Measurements from ENCODE around the gene SCAMP2.

Gene SCAMP2

GRCh38 chr15:74815121-74815934 is 57.8 kb downstream of the SCAMP2 start:
- DNase-seq: no peak

DNA sequence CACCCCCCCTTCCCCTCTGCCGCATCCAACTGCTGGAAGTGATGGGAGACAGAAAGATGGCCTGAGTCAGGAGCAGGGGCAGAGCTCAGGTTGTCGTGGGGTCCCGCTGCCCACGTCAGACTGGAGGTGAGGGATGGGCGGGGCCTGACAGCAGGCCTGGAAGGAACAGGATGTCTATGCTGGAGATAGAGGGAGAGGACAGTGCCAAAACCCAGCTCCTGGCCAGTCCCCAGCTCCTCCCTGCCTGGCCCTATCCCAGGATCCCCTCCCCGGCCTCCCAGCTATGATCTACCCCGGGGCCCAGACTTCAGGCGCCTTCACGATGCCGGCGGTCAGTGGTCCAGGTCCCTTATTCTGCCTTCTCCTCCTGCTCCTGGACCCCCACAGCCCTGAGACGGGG is 60.6 kb downstream of the SCAMP2 start, which contains the start of gene LMAN1L:
TSS of gene LMAN1L (plus strand) at position 303 of the 400 bp plus-strand sequence. CDS start at position 323, 20 bp downstream.
- no peak for DNase-seq

GRCh38 chr15:74809956-74810355 is 63.2 kb downstream of the SCAMP2 start:
- DNase-seq: no peak

GRCh38 chr15:74809242-74809641 is 63.9 kb downstream of the SCAMP2 start:
- no peak for DNase-seq

DNA sequence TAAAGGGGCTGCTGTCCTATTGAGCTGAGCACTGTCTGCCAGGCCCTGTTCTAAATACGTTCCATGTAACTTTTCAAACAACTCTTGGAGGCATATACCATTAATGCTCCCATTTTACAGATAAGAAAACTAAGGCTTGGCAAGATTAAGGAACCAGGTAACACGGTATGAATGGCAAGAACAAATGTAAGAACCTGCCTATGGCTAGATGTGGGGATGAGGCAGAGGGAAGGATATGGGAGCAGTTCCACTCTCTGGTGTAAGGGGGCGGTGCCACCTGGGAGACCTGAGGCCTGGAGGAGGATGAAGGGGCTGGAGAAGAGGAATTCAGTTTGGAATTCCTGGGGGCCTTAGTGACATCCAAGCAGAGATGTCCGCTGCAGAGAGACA is 64.3 kb downstream of the SCAMP2 start:
- no peak for DNase-seq

- no peak for DNase-seq
Measured at GRCh38 chr15:74808078-74808839, 64.9 kb downstream of the SCAMP2 start.

DNA sequence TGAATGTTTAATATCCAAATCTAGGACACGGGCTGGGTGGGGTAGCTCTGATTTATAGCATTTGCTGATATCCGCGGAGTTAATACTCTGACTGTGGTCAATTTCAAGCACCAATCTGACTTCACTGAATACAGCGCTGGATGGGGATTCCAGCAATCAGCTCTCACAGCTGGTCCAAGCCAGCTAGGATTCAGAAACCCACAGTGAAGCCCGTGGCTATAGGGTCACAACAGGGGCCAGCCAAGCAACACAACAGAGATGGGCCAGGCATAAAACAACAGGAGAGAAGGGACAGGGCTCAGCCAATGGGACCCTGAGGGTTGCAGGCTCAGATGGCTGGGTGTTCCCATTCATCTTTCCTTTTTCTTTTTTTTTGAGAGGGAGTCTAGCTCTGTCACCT is 65.9 kb downstream of the SCAMP2 start:
- no peak for DNase-seq

- no peak for DNase-seq
Measured at GRCh38 chr15:74804935-74805334, 68.2 kb downstream of the SCAMP2 start.

DNA sequence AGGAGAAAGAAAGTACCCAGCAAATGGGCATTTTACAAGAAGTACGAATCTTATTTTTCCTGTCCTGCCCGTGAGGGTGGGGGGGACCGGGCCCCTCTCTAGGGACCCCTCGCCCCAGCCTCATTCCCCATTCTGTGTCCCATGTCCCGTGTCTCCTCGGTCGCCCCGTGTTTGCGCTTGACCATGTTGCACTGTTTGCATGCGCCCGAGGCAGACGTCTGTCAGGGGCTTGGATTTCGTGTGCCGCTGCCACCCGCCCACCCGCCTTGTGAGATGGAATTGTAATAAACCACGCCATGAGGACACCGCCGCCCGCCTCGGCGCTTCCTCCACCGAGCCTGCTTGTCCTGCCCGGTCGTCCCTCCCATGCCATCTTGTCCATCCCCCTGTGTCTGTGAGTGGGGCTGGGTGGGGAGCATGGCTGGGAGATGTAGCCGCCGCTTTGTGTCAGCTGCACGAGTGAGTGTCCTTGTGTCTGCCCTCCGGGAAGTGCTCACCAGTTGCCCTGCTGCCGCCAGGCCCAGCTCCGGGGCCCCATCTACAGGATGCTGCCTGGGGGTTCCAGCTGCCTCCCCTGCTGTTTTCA is 70.2 kb downstream of the SCAMP2 start:
- no peak for DNase-seq

DNA sequence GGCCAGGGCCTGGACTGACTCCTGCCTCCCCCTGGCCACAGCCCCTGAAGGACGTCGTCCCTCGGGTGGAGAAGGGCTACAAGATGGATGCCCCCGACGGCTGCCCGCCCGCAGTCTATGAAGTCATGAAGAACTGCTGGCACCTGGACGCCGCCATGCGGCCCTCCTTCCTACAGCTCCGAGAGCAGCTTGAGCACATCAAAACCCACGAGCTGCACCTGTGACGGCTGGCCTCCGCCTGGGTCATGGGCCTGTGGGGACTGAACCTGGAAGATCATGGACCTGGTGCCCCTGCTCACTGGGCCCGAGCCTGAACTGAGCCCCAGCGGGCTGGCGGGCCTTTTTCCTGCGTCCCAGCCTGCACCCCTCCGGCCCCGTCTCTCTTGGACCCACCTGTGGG is 70.9 kb downstream of the SCAMP2 start:
- DNase-seq: no peak

GRCh38 chr15:74801311-74801997 is 71.7 kb downstream of the SCAMP2 start:
- no peak for DNase-seq

DNA sequence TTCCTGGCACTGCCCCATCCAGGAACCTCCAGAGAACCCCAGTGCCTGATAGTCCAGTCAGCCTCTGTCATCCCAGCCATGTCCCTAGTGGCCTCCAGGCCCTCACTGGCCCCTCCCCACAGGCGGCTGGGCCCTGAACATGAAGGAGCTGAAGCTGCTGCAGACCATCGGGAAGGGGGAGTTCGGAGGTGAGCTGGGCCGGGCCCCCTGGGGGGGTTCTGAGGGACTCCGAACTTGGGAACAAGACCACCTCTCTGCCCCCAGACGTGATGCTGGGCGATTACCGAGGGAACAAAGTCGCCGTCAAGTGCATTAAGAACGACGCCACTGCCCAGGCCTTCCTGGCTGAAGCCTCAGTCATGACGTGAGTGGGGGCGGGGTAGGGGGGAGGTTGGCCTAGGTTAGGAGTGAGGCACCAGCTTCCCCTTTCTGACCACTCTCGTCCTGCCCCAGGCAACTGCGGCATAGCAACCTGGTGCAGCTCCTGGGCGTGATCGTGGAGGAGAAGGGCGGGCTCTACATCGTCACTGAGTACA is 72.5 kb downstream of the SCAMP2 start:
- DNase-seq: no peak

- peak; percentile 70 to 86 (median 83) for DNase-seq
Measured at GRCh38 chr15:74799856-74800558, 73.2 kb downstream of the SCAMP2 start.

DNA sequence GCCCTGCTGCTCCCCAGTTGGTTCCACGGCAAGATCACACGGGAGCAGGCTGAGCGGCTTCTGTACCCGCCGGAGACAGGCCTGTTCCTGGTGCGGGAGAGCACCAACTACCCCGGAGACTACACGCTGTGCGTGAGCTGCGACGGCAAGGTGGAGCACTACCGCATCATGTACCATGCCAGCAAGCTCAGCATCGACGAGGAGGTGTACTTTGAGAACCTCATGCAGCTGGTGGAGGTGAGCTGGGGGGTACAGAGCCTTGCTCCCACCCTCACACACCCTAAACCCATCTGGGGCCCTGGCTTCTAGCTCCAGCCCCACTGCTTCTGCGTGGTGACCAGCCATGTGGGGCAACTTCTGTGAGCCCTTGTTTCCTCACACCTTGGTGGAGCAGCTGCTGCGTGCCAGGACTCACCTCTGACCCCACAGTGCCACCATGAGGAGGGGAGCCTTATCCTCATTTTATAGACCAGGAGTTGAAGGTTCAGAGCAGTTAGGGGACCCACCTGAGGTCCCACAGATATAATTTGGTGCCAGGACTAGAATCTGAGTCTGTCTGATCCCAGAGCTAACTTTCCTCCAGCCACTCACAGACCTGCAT is 73.8 kb downstream of the SCAMP2 start:
- peak in 2 of 6 experiments; percentile 38 to 49 for DNase-seq

GRCh38 chr15:74798388-74799254 is 74.5 kb downstream of the SCAMP2 start:
- no peak for DNase-seq

DNA sequence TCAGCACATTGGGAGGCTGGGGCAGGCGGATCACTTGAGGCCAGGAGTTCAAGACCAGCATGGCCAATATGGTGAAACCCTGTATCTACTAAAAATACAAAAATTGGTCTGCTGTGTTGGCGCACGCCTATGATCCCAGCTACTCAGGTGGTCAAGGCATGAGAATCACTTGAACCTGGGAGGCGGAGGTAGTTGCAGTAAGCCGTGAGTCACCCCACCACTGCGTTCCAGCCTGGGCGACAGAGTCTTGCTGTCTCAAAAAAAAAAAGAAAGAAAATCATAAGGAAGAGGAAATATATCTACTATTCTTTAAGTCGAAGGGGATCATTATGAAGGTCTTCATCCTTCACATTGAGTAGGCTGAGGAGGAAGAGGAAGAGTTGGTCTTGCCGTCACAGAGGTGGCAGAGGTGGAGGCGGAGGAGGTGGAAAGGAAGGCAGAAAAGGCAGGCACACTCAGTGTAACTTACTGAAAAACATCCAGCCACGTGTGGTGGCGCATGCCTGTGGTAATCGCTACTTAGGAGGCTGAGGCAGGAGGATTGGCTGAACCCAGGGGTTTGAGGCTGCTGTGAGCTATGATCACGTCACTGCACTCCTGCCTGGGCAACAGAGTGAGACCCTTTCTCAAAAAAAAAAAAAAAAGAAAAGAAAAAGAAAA is 77.1 kb downstream of the SCAMP2 start:
- peak in 4 of 6 experiments; percentile 15 to 53 (median 44) for DNase-seq

DNA sequence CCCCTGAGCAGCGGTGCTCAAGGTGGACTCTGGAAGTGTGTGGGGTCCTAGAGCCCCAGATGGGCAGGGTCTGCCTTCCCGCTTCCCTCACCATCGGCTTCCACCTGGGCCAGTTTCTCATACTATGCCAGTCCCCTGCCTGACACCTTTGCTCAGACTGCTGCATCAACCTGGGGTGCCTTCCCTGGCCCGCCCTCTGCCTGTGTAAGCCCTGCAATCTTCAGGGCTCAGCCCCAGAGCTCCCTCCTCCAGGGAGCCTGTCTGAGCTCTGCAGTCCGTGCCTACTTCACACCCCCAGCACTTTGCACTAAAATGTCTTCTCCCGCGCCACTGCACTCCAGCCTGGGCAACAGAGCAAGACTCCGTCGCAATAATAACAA is 78.2 kb downstream of the SCAMP2 start:
- peak in 2 of 6 experiments; percentile 10 to 21 for DNase-seq

GRCh38 chr15:74794248-74794969 is 78.8 kb downstream of the SCAMP2 start:
- DNase-seq: no peak

All from stimulated activated naive CD4-positive, alpha-beta T cell (primary cell).